Heart right ventricle (tissue), 16 donors: ENCODE results near the gene LIMK2. TPM values are rescaled to one million over a fixed set of nuclear protein-coding genes. Genes with fewer than 3 reads are reported as not detected.

ENCODE experiments used
- ATAC-seq, 8 donors: fragments of 200-7000 bp; cut with Tn5 transposase; one replicate each; pipeline ENCODE4 v1.9.1; 2020; ENCODE audit warnings: mild to moderate bottlenecking in 8 of 8, moderate library complexity in 8 of 8, moderate number of reproducible peaks in 1 of 8
- DNase-seq, 2 donors: peaks; one replicate each; pipeline ENCODE4 v3.0.0-alpha.2; 2020
- H3K27ac ChIP-seq, 10 donors: fragments of 200-600 bp; sonication (generic) in 2 of 10; one replicate each; pipeline versions ENCODE4 v1.5.0 to v1.8.0; 2020 to 2022; ENCODE audit warnings: mild to moderate bottlenecking in 3 of 10
- H3K27me3 ChIP-seq, 7 donors: fragments of 200-600 bp; one replicate each; pipeline ENCODE4 v1.8.0; 2021 to 2022; ENCODE audit warnings: mild to moderate bottlenecking in 2 of 7
- H3K36me3 ChIP-seq, 9 donors: fragments of 200-600 bp; sonication (generic) in 1 of 9; one replicate each; pipeline versions ENCODE4 v1.5.0 to v1.8.0; 2020 to 2022; ENCODE audit warnings: mild to moderate bottlenecking in 2 of 9
- H3K4me1 ChIP-seq, 9 donors: fragments of 200-600 bp; sonication (generic) in 1 of 9; one replicate each; pipeline versions ENCODE4 v1.5.0 to v1.8.0; 2020 to 2022; ENCODE audit warnings: mild to moderate bottlenecking in 4 of 9
- H3K4me3 ChIP-seq, 10 donors: fragments of 200-600 bp; sonication (generic) in 2 of 10; one replicate each; pipeline versions ENCODE4 v1.5.0 to v1.8.0; 2020 to 2022; ENCODE audit warnings: mild to moderate bottlenecking in 7 of 10, moderate library complexity in 2 of 10
- H3K9me3 ChIP-seq, 11 donors: fragments of 200-600 bp in 10 of 11; sonication (generic) in 2 of 11; one replicate each; pipeline versions ENCODE4 v1.5.0 to v1.8.0; 2013 to 2022; ENCODE audit warnings: mild to moderate bottlenecking in 2 of 11, control low read depth in 1 of 11, moderate library complexity in 1 of 11
- WGBS, 2 donors: extraction: QIAGEN DNeasy Blood & Tissue Kit; methylation state at CpG; one replicate each; pipeline ENCODE4 v1.1.7; 2013; ENCODE audit warnings: inconsistent platforms in 1 of 2; 5-methylcytosine and 5-hydroxymethylcytosine counted together
- intact Hi-C, 10 donors: fragments of 100-400 bp; cut with DNase I; formaldehyde crosslinking; loops; one replicate each; pipeline versions ENCODE4 v1.11.1 to v1.14.2; 2022
- polyA plus RNA-seq, 2 donors: library from polyadenylated mRNA; stranded (reverse); fragments of 200-250 nt; gene quantifications; one replicate each; pipeline ENCODE4 v1.2.3, GENCODE V29; 2013
- total RNA-seq, 10 donors: library from RNA; stranded (reverse); fragmentation: NEBNext Ultra II Directional in 3 of 10; extraction: Animal tissue kit (Norgen Biotek cat#: 25700) in 3 of 10; gene quantifications; one replicate each; pipeline versions ENCODE4 v1.2.1 to v1.2.4, GENCODE V29; 2021 to 2023
- TF ChIP-seq, protein P1 (sequence below), 9 donors: fragments of 200-600 bp; sonication (generic) in 2 of 9; IDR thresholded peaks; one replicate each; pipeline versions ENCODE4 v1.5.0 to v1.8.0; 2021 to 2022; ENCODE audit warnings: antibody characterized with exemption in 9 of 9, mild to moderate bottlenecking in 5 of 9, moderate library complexity in 1 of 9
- donor health status: Arrhythmogenic right ventricular cardiomyopathy.
- donor health status: ischemic (EF 13 %, LVEDD 7.1; RV severe dilation, severe dysfunction).
- donor health status: healthy with polysubstance abuse.
- donor health status: DM: no; HTN: yes; CAD: no.
- donor health status: DM: no; HTN: no; CAD: no.
- donor health status: ischemic (EF 25% LVEDD 6.9; RV normal size, moderate dysfunction).
- donor health status: ischemic (EF 25% LVEDD 5.7; RV mildly dilated, moderate dysfunction).
- donor health status: healthy.
- donor health status: DM: yes; HTN: yes; CAD: no.
- donor health status: Ischemic cardiomyopathy.
- donor health status: ischemic (EF 35%, LVEDD 5.7; RV mildly dilated, moderate dysfunction).
- donor health status: nonischemic (EF 11% LVEDD 7.7; RV severe dilation, severe dysfunction).
- donor health status: DM: yes; HTN: yes; CAD: no.
- donor health status: PGD.
- donor health status: ischemic (EF 29% LVEDD 5.4; RV normal size, mild dysfunction).
- donor health status: nonischemic (EF 23%, LVEDD 6.1; RV moderate dilation, normal function).

Gene LIMK2
- total and polyA plus RNA-seq, 12 donors: 6.0 to 18.8 (median 9.7) TPM

DNA sequence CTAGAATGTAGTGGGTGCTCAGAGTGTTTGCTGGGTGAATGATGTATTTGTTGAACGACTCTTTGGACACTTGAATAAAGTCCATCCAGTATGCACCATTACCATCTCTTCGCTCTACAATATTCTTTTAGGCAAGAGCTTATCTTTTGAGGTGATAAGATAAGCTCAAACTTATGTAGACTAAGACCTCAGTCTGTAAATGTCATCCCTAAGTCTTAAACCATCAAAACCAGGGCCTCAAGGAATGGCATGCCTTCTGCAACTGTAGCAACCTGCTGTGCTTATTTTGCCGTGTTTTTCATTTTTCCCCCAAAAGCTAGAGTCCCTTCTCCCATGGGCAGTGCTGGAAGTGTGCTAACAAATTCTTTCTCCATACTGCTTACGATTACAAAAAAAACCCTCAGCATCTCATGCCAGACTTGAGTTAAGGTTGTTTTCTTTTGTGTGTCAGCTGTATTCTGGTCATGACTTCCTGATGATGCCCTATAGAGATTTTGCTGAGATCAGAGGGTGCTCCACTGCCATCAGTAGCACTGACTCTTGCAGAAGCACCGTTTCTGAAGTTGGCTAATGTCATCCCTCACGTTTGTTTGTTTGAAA lies 27.8 kb downstream of the LIMK2 start:
- no peaks in the 10 kb centered on the region for H3K27me3 ChIP-seq
- no peak overlapping the region for H3K4me3 ChIP-seq
- H3K36me3 ChIP-seq: peaks cover 0 to 38% (median 0%) of the 10 kb centered on the region in 9 donors
- peaks cover 0 to 64% (median 6%) of the 10 kb centered on the region in 9 donors for H3K4me1 ChIP-seq
- intact Hi-C loops: loop anchor here in 5 of 10 donors (10.0 kb wide), 3 partner anchors 135 to 295 kb away; partner anchors contain the start of genes SELENOM (in 1 of the 5) and SMTN (in 1 of the 5)
- 72 to 75% methylated on average over 6 of the region's 6 CpGs for WGBS, 2 donors
- DNase-seq: no peak
- TF ChIP-seq, protein P1, sequence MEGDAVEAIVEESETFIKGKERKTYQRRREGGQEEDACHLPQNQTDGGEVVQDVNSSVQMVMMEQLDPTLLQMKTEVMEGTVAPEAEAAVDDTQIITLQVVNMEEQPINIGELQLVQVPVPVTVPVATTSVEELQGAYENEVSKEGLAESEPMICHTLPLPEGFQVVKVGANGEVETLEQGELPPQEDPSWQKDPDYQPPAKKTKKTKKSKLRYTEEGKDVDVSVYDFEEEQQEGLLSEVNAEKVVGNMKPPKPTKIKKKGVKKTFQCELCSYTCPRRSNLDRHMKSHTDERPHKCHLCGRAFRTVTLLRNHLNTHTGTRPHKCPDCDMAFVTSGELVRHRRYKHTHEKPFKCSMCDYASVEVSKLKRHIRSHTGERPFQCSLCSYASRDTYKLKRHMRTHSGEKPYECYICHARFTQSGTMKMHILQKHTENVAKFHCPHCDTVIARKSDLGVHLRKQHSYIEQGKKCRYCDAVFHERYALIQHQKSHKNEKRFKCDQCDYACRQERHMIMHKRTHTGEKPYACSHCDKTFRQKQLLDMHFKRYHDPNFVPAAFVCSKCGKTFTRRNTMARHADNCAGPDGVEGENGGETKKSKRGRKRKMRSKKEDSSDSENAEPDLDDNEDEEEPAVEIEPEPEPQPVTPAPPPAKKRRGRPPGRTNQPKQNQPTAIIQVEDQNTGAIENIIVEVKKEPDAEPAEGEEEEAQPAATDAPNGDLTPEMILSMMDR (IDR thresholded peaks at IDR 0.05): no peak
- H3K27ac ChIP-seq: peak overlapping the region in 1 of 10 donors; percentile 18
- no peak for ATAC-seq
- H3K9me3 ChIP-seq: no peaks in the 10 kb centered on the region

DNA sequence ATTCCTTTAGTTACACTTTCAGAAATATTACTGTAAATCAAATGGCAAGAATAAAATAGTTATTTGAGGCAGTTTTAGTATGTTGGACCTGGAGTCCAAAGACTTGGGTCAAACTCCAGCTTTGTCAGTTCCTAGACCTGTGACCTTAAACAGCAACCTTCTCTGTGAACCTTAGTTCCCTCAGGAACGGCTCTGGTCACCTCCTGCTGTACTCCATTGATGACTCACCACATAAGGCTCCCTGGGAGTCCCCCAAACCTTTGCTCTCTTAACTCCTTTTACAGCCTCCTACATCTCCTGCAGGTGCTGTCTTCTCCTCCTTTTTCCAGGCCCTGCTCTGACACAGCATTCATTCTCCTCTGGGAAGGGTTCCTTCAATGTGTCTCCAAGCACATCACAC lies 29.1 kb downstream of the LIMK2 start:
- no peak overlapping the region for H3K4me3 ChIP-seq
- no peaks in the 10 kb centered on the region for H3K27me3 ChIP-seq
- H3K36me3 ChIP-seq: peaks cover 0 to 38% (median 0%) of the 10 kb centered on the region in 9 donors
- peaks cover 0 to 55% (median 0%) of the 10 kb centered on the region in 9 donors for H3K4me1 ChIP-seq
- intact Hi-C loops: no loop called here
- WGBS, 2 donors: 65 to 77% methylated on average over 1 of the region's 1 CpG
- TF ChIP-seq, protein P1 (IDR thresholded peaks at IDR 0.05): no peak
- peak overlapping the region in 1 of 10 donors; percentile 32 for H3K27ac ChIP-seq
- DNase-seq (no peak), ATAC-seq (no peak)
- no peaks in the 10 kb centered on the region for H3K9me3 ChIP-seq

DNA sequence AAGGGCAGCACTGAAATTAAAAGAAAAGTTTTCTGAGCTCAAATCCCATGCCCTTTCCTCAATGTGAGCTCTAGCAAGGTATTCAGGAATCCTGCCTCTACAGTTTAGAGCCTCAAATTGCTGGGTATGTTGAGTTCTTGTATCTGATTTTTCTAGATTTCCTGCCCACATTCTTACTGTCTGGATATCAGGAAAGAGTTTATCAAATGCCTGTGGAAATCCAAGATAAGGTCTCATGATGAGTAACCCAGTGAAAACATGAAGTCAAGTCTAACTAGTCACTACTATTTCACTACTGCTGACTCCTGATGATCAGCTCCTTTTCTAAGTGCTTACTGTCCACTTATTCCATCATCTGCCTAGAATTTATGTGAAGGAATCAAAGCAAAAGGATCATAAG lies 29.8 kb downstream of the LIMK2 start:
- no peak for DNase-seq
- H3K36me3 ChIP-seq: peaks cover 0 to 38% (median 0%) of the 10 kb centered on the region in 9 donors
- intact Hi-C loops: no loop called here
- no peaks in the 10 kb centered on the region for H3K9me3 ChIP-seq
- TF ChIP-seq, protein P1 (IDR thresholded peaks at IDR 0.05): no peak
- H3K27me3 ChIP-seq: no peaks in the 10 kb centered on the region
- no peak for ATAC-seq
- H3K4me3 ChIP-seq: no peak overlapping the region
- H3K27ac ChIP-seq: no peak overlapping the region
- peaks cover 0 to 55% (median 0%) of the 10 kb centered on the region in 9 donors for H3K4me1 ChIP-seq

DNA sequence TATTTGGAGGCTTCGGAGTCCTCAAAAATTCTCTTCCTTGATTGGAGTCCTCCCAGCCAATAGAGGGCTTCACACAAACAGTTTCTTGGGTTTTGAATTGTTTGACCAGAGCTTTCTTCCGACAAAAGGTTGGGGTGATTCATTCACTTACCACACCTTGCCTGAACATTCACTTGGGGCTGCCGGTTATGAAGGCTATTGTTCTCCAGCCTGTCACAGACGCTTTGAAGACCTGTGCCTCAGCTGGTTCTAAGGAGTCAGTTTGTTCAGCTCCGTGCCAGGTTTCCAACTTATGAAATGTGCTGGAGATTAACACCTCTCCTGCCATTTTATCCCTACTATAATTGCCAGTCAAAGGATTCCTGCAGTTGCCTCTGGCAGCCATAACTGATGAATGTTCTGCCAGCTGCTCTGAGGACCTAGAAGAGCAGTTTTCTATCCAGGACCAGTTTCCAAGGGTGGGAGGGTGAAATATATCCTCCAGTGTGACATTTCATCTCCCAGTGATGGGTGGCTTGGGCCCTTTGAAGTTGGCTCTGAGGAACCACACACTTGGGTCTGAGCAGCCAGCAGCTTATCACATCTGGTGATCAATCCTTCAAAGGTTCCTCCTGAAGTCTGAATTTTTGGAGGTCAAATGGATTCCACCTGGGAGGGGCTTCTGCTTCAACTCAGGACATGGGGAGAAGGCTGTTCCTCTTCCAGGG lies 31.4 kb downstream of the LIMK2 start:
- Histone ChIP-seq H3K4me1 (peaks cover 7 to 58% (median 13%) of the 10 kb centered on the region in 9 donors), H3K27me3 (no peaks in the 10 kb centered on the region), H3K36me3 (peaks cover 0 to 38% (median 0%) of the 10 kb centered on the region in 9 donors), H3K27ac (peak overlapping the region in 2 of 10 donors; percentile 38 to 40), H3K4me3 (no peak overlapping the region), H3K9me3 (no peaks in the 10 kb centered on the region)
- TF ChIP-seq, protein P1 (IDR thresholded peaks at IDR 0.05): peak in 1 of 9 donors; percentile 15
- ATAC-seq (no peak), DNase-seq (no peak)
- WGBS, 2 donors: 69 to 83% methylated on average over 5 of the region's 5 CpGs
- intact Hi-C loops: no loop called here
